B cell (primary cell): Measurements from ENCODE around the gene TTC8. TPM values are rescaled to one million over a fixed set of nuclear protein-coding genes. Genes with fewer than 3 reads are reported as not detected.

Experiments used
- ATAC-seq: fragments of 200-7000 bp; cut with Tn5 transposase; one replicate; pipeline ENCODE4 v1.10.0; 2021; ENCODE audit warnings: low read depth, mild to moderate bottlenecking, moderate number of reproducible peaks, moderate library complexity
- CTCF ChIA-PET: fragments of 350-600 bp; sonication (Branson Sonifier 250); formaldehyde crosslinking; loops from one replicate; lab custom pipeline; 2021; ENCODE audit warnings: antibody characterized with exemption, inconsistent platforms; lab: Charles Lee
- POLR2A ChIA-PET: fragments of 350-600 bp; sonication (Branson Sonifier 250); formaldehyde crosslinking; loops from one replicate; lab custom pipeline; 2021; ENCODE audit warnings: antibody characterized with exemption; lab: Charles Lee
- DNase-seq: peaks from one replicate; pipeline ENCODE4 v3.0.0; 2013
- H2AFZ ChIP-seq: 2 replicates; pipeline ENCODE4 v1.6.1; 2012; ENCODE audit warnings: mild to moderate bottlenecking, low read depth, low read length; ENCODE audit not compliant: insufficient read depth, poor library complexity, severe bottlenecking
- H3K27ac ChIP-seq, 2 donors: 1 replicate in 1 of 2; 2 replicates in 1 of 2; pipeline ENCODE4 v1.5.1; 2012 to 2013; ENCODE audit warnings: low read length in 2 of 2, mild to moderate bottlenecking in 2 of 2, moderate library complexity in 1 of 2
- H3K27me3 ChIP-seq, 4 experiments: fragments of 200-600 bp in 1 of 4; sonication (generic) in 1 of 4; replicated peaks in 1 of 4; 1 replicate in 2 of 4; 2 replicates in 2 of 4; pipeline versions ENCODE4 v1.6.1 to v1.7.0; 2013 to 2016; ENCODE audit warnings: low read length in 3 of 4, mild to moderate bottlenecking in 2 of 4, mixed read lengths in 1 of 4, moderate library complexity in 1 of 4; ENCODE audit not compliant: insufficient read depth in 4 of 4, control insufficient read depth in 3 of 4; ENCODE audit errors: control extremely low read depth in 1 of 4
- H3K36me3 ChIP-seq, 2 experiments: replicated peaks in 1 of 2; 1 replicate in 1 of 2; 2 replicates in 1 of 2; pipeline versions ENCODE4 v1.6.1 to v1.7.1; 2013; ENCODE audit warnings: low read length in 1 of 2; ENCODE audit not compliant: insufficient read depth in 2 of 2, control insufficient read depth in 1 of 2; ENCODE audit errors: control extremely low read depth in 1 of 2, extremely low read depth in 1 of 2
- H3K4me1 ChIP-seq, 2 donors: fragments of 200-600 bp in 1 of 2; sonication (generic) in 1 of 2; 1 replicate in 1 of 2; 2 replicates in 1 of 2; pipeline versions ENCODE4 v1.5.1 to v1.6.1; 2013 to 2017; ENCODE audit warnings: low read length in 2 of 2; ENCODE audit not compliant: control insufficient read depth in 2 of 2, insufficient read depth in 2 of 2
- H3K4me2 ChIP-seq: replicated peaks from 2 replicates; pipeline ENCODE3; 2012; ENCODE audit warnings: mild to moderate bottlenecking, low read depth, low read length; ENCODE audit not compliant: poor library complexity, severe bottlenecking
- H3K4me3 ChIP-seq, 5 experiments: fragments of 200-600 bp in 1 of 5; sonication (generic) in 1 of 5; 1 replicate in 3 of 5; 2 replicates in 2 of 5; pipeline versions ENCODE4 v1.5.1 to v1.7.0; 2011 to 2016; ENCODE audit warnings: low read length in 4 of 5, mild to moderate bottlenecking in 4 of 5, low read depth in 2 of 5, control low read depth in 1 of 5, moderate library complexity in 1 of 5; ENCODE audit not compliant: insufficient read depth in 1 of 5; ENCODE audit errors: control extremely low read depth in 1 of 5, extremely low read depth in 1 of 5
- H3K79me2 ChIP-seq: fragments of 200-600 bp; sonication (generic); one replicate; pipeline ENCODE4 v1.6.0; 2016; ENCODE audit warnings: low read length; ENCODE audit not compliant: control insufficient read depth, insufficient read depth
- H3K9ac ChIP-seq: fragments of 200-600 bp; sonication (generic); 2 replicates; pipeline ENCODE4 v1.6.1; 2017; ENCODE audit warnings: mild to moderate bottlenecking, low read length, moderate library complexity
- H3K9me3 ChIP-seq, 3 donors: one replicate each; pipeline versions ENCODE4 v1.6.1 to v1.7.1; 2013; ENCODE audit warnings: low read length in 2 of 3; ENCODE audit not compliant: control insufficient read depth in 2 of 3, insufficient read depth in 1 of 3; ENCODE audit errors: control extremely low read depth in 1 of 3
- H4K20me1 ChIP-seq: 2 replicates; pipeline ENCODE4 v1.6.0; 2012; ENCODE audit warnings: mild to moderate bottlenecking, low read length; ENCODE audit not compliant: insufficient read depth, control insufficient read depth, poor library complexity, severe bottlenecking
- H3K27ac Mint-ChIP-seq: one replicate; pipeline ENCODE4 v1.8.0; 2021; ENCODE audit warnings: mixed read lengths
- H3K27me3 Mint-ChIP-seq: one replicate; pipeline ENCODE4 v1.8.0; 2021; ENCODE audit warnings: mixed read lengths
- H3K4me1 Mint-ChIP-seq: one replicate; pipeline ENCODE4 v1.8.0; 2021; ENCODE audit warnings: mixed read lengths
- H3K4me3 Mint-ChIP-seq: one replicate; pipeline ENCODE4 v1.8.0; 2021; ENCODE audit warnings: mixed read lengths
- H3K9me3 Mint-ChIP-seq: one replicate; pipeline ENCODE4 v1.8.0; 2022; ENCODE audit warnings: mixed read lengths; ENCODE audit not compliant: insufficient read depth
- EZH2 ChIP-seq: IDR thresholded peaks from 2 replicates; pipeline ENCODE4 v1.6.1; 2012; ENCODE audit warnings: borderline replicate concordance, low read depth, mild to moderate bottlenecking, moderate library complexity, low read length; ENCODE audit not compliant: insufficient read depth, poor library complexity, severe bottlenecking
- WGBS: methylation state at CpG from one replicate; pipeline ENCODE4 v1.1.5; 2013; ENCODE audit warnings: missing lambda C conversion rate; ENCODE audit not compliant: insufficient coverage; 5-methylcytosine and 5-hydroxymethylcytosine counted together
- intact Hi-C: fragments of 100-400 bp; cut with micrococcal nuclease; formaldehyde crosslinking; loops from one replicate; pipeline ENCODE4 v1.10.0; 2022
- polyA plus RNA-seq: library from polyadenylated mRNA; depleted of rRNA; stranded (reverse); fragments of >200 nt; gene quantifications from 2 replicates; pipeline ENCODE4 v1.2.3, GENCODE V29; 2012
- total RNA-seq, 2 donors: library from RNA; stranded (reverse); fragments of 120-200 nt in 1 of 2; gene quantifications; 1 replicate in 1 of 2; 2 replicates in 1 of 2; pipeline versions ENCODE4 v1.2.3 to v1.2.4, GENCODE V29; 2013 to 2022
- TF ChIP-seq, protein P1 (sequence below): fragments of 200-600 bp; IDR thresholded peaks from one replicate; pipeline ENCODE4 v1.8.0; 2022; ENCODE audit warnings: antibody characterized with exemption, mild to moderate bottlenecking

Gene TTC8
- total and polyA plus RNA-seq, 2 donors (not counting 1 experiment from before 2014, with no cell fraction given) = 2.7 to 7.2 TPM

DNA sequence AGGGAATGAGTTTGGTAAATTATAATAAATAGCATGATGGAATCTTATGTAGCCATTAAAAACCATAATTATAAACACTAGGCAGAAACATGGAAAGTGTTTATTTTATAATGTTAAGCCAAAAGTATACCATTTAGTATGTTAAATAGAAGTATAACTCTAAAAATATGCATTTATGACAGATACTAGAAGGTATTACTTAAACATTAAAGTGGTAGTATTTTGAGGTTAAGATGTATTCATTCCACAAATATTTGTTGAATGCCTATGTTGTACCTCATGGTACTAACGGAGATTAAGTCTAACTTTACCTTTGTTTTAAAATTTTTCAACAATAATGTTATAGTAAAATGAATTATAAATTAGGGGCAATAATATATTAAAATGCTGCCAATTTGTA, 24.1 kb downstream of the TTC8 start:
- no peak for ATAC-seq
- Histone ChIP-seq H3K4me2 (no peak overlapping the region), H3K27ac (no peak overlapping the region), H3K79me2 (no peaks in the 10 kb centered on the region), H3K36me3 (no peaks in the 10 kb centered on the region), H3K27me3 (no peaks in the 10 kb centered on the region), H3K9me3 (no peaks in the 10 kb centered on the region), H3K4me1 (no peaks in the 10 kb centered on the region), H3K9ac (no peak overlapping the region), H4K20me1 (no peaks in the 10 kb centered on the region), H3K4me3 (no peak overlapping the region), H2AFZ (no peak overlapping the region)
- ChIA-PET POLR2A (no interaction called here), CTCF (no interaction called here)
- DNase-seq = no peak
- Mint-ChIP-seq H3K27ac (no peak overlapping the region), H3K4me3 (no peak overlapping the region), H3K9me3 (no peaks in the 10 kb centered on the region), H3K27me3 (no peaks in the 10 kb centered on the region), H3K4me1 (no peaks in the 10 kb centered on the region)
- intact Hi-C loops = no loop called here
- no CpG with 5 or more reads among the region's 1 CpG for WGBS
- no peak for TF ChIP-seq EZH2
- TF ChIP-seq, protein P1, sequence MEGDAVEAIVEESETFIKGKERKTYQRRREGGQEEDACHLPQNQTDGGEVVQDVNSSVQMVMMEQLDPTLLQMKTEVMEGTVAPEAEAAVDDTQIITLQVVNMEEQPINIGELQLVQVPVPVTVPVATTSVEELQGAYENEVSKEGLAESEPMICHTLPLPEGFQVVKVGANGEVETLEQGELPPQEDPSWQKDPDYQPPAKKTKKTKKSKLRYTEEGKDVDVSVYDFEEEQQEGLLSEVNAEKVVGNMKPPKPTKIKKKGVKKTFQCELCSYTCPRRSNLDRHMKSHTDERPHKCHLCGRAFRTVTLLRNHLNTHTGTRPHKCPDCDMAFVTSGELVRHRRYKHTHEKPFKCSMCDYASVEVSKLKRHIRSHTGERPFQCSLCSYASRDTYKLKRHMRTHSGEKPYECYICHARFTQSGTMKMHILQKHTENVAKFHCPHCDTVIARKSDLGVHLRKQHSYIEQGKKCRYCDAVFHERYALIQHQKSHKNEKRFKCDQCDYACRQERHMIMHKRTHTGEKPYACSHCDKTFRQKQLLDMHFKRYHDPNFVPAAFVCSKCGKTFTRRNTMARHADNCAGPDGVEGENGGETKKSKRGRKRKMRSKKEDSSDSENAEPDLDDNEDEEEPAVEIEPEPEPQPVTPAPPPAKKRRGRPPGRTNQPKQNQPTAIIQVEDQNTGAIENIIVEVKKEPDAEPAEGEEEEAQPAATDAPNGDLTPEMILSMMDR = no peak

DNA sequence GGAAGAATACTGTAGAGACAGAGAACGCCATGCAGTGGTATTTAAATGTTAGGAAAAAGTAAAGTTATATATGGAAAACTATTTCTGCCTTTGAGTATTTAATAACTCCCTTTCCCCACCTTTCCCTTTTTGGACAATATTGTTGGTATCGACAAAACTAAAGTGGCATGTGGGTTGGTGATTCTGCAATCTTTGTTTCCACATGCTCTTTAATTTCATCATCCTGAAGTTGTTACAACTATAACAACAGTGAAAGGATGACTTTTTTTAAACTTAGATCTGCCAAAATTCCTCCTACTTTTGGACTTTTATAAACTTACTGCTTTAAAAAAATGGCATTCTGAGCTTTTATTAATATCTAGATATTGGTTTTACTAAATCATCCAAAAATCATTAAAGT, 25.3 kb downstream of the TTC8 start:
- no peak overlapping the region for H3K4me3 Mint-ChIP-seq
- H3K27ac ChIP-seq = no peak overlapping the region
- H3K27ac Mint-ChIP-seq = no peak overlapping the region
- H2AFZ ChIP-seq = no peak overlapping the region
- DNase-seq = no peak
- H3K4me2 ChIP-seq = no peak overlapping the region
- CTCF ChIA-PET = no interaction called here
- H3K4me1 Mint-ChIP-seq = no peaks in the 10 kb centered on the region
- no CpG with 5 or more reads among the region's 2 CpGs for WGBS
- no peak for TF ChIP-seq EZH2
- TF ChIP-seq, protein P1 = no peak
- no peak overlapping the region for H3K9ac ChIP-seq
- no peaks in the 10 kb centered on the region for H3K9me3 ChIP-seq
- ATAC-seq = no peak
- no peaks in the 10 kb centered on the region for H3K4me1 ChIP-seq
- intact Hi-C loops = no loop called here
- H4K20me1 ChIP-seq = no peaks in the 10 kb centered on the region
- POLR2A ChIA-PET = no interaction called here
- H3K4me3 ChIP-seq = no peak overlapping the region
- H3K27me3 Mint-ChIP-seq = no peaks in the 10 kb centered on the region
- H3K79me2 ChIP-seq = no peaks in the 10 kb centered on the region
- no peaks in the 10 kb centered on the region for H3K36me3 ChIP-seq
- H3K9me3 Mint-ChIP-seq = no peaks in the 10 kb centered on the region
- no peaks in the 10 kb centered on the region for H3K27me3 ChIP-seq
